ENCODE measurements around the gene NAV2.

The NAV2 gene

GRCh38 chr11:19853920-19854319 is 141.3 kb downstream of the NAV2 start:
- DNase-seq (ENCODE audit: low read depth): peak; percentile 50
- H3K4me3 ChIP-seq (ENCODE audit: low read depth, low read length): no peak overlapping the region
- no peak for TF ChIP-seq CTCF (IDR thresholded peaks at IDR 0.05; ENCODE audit: low read depth, low read length, missing control alignments)
- in situ Hi-C loops (cut with HindIII; ENCODE audit: low sequenced_read_pairs): no loop called here

- in situ Hi-C loops (cut with HindIII; ENCODE audit: low sequenced_read_pairs): no loop called here
- no peak overlapping the region for H3K4me3 ChIP-seq (ENCODE audit: low read depth, low read length)
- no peak for TF ChIP-seq CTCF (IDR thresholded peaks at IDR 0.05; ENCODE audit: low read depth, low read length, missing control alignments)
- DNase-seq (ENCODE audit: low read depth): no peak
These were observed 148.5 kb downstream of the NAV2 start for GRCh38 chr11:19861171-19861570.

GRCh38 chr11:19862091-19862490 is 149.5 kb downstream of the NAV2 start:
- in situ Hi-C loops (cut with HindIII; ENCODE audit: low sequenced_read_pairs): no loop called here

GRCh38 chr11:19864141-19865140 is 151.8 kb downstream of the NAV2 start:
- no peak for TF ChIP-seq CTCF (IDR thresholded peaks at IDR 0.05; ENCODE audit: low read depth, low read length, missing control alignments)
- in situ Hi-C loops (cut with HindIII; ENCODE audit: low sequenced_read_pairs): no loop called here
- H3K4me3 ChIP-seq (ENCODE audit: low read depth, low read length): no peak overlapping the region
- no peak for DNase-seq (ENCODE audit: low read depth)

More at GRCh38 chr11:19862091-19862490, 149.5 kb downstream of the NAV2 start:
- DNase-seq (ENCODE audit: low read depth): no peak
- no peak overlapping the region for H3K4me3 ChIP-seq (ENCODE audit: low read depth, low read length)
- TF ChIP-seq CTCF (IDR thresholded peaks at IDR 0.05; ENCODE audit: low read depth, low read length, missing control alignments): no peak

- no peak for TF ChIP-seq CTCF (IDR thresholded peaks at IDR 0.05; ENCODE audit: low read depth, low read length, missing control alignments)
- in situ Hi-C loops (cut with HindIII; ENCODE audit: low sequenced_read_pairs): no loop called here
- no peak for DNase-seq (ENCODE audit: low read depth)
- H3K4me3 ChIP-seq (ENCODE audit: low read depth, low read length): no peak overlapping the region
These were observed 153.4 kb downstream of the NAV2 start for GRCh38 chr11:19866037-19866436.

GRCh38 chr11:19866521-19866920 is 153.9 kb downstream of the NAV2 start:
- H3K4me3 ChIP-seq (ENCODE audit: low read depth, low read length): no peak overlapping the region
- no peak for TF ChIP-seq CTCF (IDR thresholded peaks at IDR 0.05; ENCODE audit: low read depth, low read length, missing control alignments)
- in situ Hi-C loops (cut with HindIII; ENCODE audit: low sequenced_read_pairs): no loop called here
- DNase-seq (ENCODE audit: low read depth): no peak

All from astrocyte of the cerebellum (primary cell).